Dermis blood vessel endothelial cell (primary cell): ENCODE results near the gene RBBP6. TPM values are rescaled to one million over a fixed set of nuclear protein-coding genes. Genes with fewer than 3 reads are reported as not detected.
"Not testable (repeated sequence)": the region's sequence is repeated elsewhere in the genome, so short reads cannot be mapped to it uniquely, and the experiment has no call there.

ENCODE experiments used
- DNase-seq: peaks from one replicate; pipeline ENCODE4 v3.0.0; 2010
- total RNA-seq: library from RNA; depleted of rRNA; stranded (reverse); fragments of >200 nt; gene quantifications from 2 replicates; pipeline ENCODE4 v1.2.3, GENCODE V29; 2014

RBBP6 gene
- total RNA-seq = 21.2 and 27.4 TPM in 2 replicates

- peak; percentile 99 for DNase-seq
These were observed at the start of gene RBBP6 for GRCh38 chr16:24539295-24539849. Gene RBBP6 (plus strand): TSS chr16:24539566. CDS start chr16:24540627, 1,061 bp downstream.

GRCh38 chr16:24490866-24491265 lies 48.5 kb upstream of the RBBP6 start:
- DNase-seq = no peak

GRCh38 chr16:24491731-24492130 lies 47.6 kb upstream of the RBBP6 start:
- DNase-seq = no peak

GRCh38 chr16:24493821-24494220 lies 45.5 kb upstream of the RBBP6 start:
- DNase-seq = no peak

- not testable (repeated sequence) for DNase-seq
These were observed 44.2 kb upstream of the RBBP6 start for GRCh38 chr16:24495207-24495606.

- no peak for DNase-seq
These were observed 41.9 kb upstream of the RBBP6 start for GRCh38 chr16:24497440-24497839.

GRCh38 chr16:24499193-24499814 lies 40.1 kb upstream of the RBBP6 start:
- peak; percentile 56 for DNase-seq

- peak; percentile 80 for DNase-seq
These were observed 34.7 kb upstream of the RBBP6 start for GRCh38 chr16:24504472-24505345.

GRCh38 chr16:24505959-24506358 lies 33.4 kb upstream of the RBBP6 start:
- DNase-seq = no peak

GRCh38 chr16:24507959-24508480 lies 31.3 kb upstream of the RBBP6 start:
- DNase-seq = no peak

GRCh38 chr16:24508614-24509013 lies 30.8 kb upstream of the RBBP6 start:
- peak; percentile 49 for DNase-seq

- no peak for DNase-seq
These were observed 29.8 kb upstream of the RBBP6 start for GRCh38 chr16:24509536-24509935.

- no peak for DNase-seq
These were observed 28.2 kb upstream of the RBBP6 start for GRCh38 chr16:24511174-24511573.

- DNase-seq = no peak
These were observed 27.6 kb upstream of the RBBP6 start for GRCh38 chr16:24511792-24512191.

GRCh38 chr16:24514096-24514495 lies 25.3 kb upstream of the RBBP6 start:
- no peak for DNase-seq

- DNase-seq = no peak
These were observed 24.2 kb upstream of the RBBP6 start for GRCh38 chr16:24515186-24515585.

- DNase-seq = peak; percentile 94
These were observed 22.3 kb upstream of the RBBP6 start for GRCh38 chr16:24516900-24517669.

- no peak for DNase-seq
These were observed 20.9 kb upstream of the RBBP6 start for GRCh38 chr16:24518498-24518897.

GRCh38 chr16:24520983-24521382 lies 18.4 kb upstream of the RBBP6 start:
- DNase-seq = no peak

GRCh38 chr16:24522751-24523150 lies 16.6 kb upstream of the RBBP6 start:
- DNase-seq = no peak

- DNase-seq = no peak
These were observed 15.8 kb upstream of the RBBP6 start for GRCh38 chr16:24523569-24523968.

GRCh38 chr16:24524855-24525677 lies 14.3 kb upstream of the RBBP6 start:
- DNase-seq = no peak
